ENCODE results near the gene RAB27B.

GRCh38 chr18:54882318-54882717 is 54.0 kb downstream of the RAB27B start:
- TF ChIP-seq CTCF (IDR thresholded peaks at IDR 0.05) = no peak
- TF ChIP-seq POLR2A (IDR thresholded peaks at IDR 0.05) = no peak

All from uterus (tissue), 2 donors.